NCI-H226 (cell line): ENCODE data around the gene NNT.
"Not testable (repeated sequence)": the region's sequence is repeated elsewhere in the genome, so short reads cannot be mapped to it uniquely, and the experiment has no call there.

ENCODE experiments used
- DNase-seq: peaks from one replicate; pipeline ENCODE4 v3.0.0-alpha.2; 2015

The NNT gene

DNA sequence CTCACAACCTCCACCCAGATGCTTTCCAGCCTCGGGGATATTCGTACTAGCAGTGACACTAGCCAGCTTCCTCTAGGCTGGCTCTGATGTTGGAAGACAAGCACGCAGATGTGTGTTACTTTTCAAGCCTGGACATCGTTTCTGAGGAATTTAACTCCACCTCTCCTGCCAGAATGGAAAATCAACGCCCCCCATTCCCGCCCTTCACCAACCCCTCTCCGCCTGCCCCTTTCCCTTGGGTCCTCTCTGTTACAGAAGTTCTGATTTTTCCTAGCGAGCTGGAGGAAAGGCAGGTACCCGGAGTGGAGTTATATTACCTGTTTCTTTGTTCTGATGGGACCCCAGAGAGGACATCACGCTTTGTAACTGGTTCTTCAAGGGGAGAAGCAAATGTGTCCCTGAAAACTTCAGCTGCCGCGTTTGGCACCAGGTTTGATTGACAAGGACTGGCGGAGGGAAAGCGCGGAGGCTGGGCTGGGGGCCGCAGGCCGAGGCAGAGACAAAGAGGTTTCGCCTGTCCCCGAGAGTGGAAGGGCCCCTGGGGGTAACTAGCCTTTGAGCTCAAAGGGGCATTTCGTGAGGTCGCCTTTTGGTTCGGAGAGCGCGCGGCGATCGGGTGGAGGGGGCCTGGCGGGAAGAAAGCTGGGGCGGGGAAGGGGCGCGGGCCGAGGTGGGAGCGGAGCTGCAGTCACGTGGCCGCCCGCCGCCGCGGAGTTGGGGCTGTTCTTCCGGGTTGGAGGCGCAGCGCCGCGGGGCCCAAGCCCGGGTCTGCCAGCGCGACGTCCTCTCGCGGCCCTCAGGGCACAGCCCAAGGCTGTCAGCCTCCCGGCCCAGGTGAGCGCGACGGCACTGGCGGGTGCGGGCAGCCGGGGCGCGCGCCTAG lies at the start of gene NNT:
Gene NNT, plus strand, starts transcription at position 720 of the 883 bp plus-strand sequence. CDS start 6,016 bp downstream, outside the sequence.
- no peak for DNase-seq

DNA sequence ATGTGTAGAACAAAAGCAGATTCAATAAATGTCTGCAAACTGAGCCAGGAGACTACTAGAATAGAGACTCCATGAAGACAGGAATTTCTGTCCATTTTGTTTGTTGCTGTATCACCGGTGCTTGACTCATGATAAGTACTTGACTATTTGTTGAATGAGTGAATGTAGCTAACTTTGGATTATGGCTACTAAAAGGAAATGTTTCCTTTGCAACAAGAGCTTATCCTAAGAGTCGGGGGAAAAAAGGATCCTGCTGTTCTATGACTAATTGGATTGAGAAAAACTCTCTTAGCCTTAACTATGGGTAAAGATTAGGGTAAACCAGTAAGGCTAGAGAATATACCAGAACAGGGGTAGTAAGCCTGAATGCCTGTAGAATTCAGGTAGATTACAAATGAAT lies 49.6 kb upstream of the NNT start:
- no peak for DNase-seq

DNA sequence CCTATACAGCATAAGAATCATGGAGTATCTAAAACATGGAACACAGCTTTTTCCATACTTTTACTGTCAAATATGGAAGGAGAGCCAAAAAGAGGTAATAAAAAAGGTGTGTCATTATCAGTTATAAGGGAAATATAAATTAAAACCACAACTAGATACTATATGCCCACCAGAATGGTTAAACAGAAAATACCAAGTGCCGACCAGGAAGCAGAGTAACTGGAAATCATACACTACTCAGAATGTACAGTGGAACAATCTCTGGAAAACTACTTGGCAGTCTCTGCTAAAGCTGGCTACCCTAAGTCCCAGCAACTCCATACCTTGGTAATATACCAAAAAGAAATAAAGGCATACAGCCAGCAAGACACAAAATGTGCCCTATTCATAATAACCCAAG lies 48.5 kb upstream of the NNT start:
- DNase-seq, result no peak

DNA sequence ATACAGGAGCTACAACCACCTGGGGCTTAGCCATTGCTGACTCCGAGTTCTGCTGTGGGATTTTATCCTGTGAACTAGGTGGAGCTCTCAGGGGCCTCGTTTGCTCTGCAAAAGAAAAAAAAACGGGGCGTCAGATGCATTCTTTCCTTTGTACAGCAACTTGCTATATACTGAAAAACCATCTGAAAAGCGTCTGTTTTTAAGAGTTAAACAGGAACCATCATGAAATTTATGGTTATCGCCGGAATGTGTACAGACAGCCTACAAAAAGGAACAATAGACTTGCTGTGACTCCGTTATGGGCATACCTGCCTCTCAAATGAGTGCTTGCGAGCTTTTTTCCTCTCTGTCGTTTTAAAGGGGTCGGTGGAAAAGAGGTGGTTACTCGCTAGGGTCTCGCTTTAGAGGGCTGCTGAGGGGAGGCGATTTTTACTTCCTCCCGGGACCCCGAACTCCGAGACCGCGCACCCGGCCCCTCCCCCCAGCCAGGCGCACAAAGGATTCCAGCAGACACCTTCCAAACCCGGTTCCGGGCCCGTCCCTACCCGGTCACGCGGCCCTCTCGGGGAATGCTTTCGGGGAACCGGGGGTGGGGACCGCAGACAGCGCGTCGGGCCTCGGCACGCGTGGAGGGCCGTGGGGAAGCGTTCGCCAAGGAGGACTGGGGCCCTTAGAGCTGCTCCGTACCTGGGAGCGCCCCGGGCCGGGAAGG lies 46.9 kb upstream of the NNT start:
- DNase-seq, result peak; percentile 31

DNA sequence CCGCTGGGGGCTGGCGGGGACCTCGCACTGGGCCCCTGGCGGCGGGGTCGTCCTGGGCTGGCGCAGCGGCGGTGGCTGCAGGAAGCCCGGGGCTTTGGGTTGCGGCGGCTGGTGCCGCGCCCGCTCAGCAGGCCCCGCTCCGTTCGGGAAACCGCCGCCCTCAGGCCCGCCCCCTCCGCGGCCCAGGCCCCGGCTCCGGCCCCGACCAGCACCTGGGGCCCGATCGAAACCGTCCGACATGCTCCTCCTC lies 46.4 kb upstream of the NNT start:
- not testable (repeated sequence) for DNase-seq

DNA sequence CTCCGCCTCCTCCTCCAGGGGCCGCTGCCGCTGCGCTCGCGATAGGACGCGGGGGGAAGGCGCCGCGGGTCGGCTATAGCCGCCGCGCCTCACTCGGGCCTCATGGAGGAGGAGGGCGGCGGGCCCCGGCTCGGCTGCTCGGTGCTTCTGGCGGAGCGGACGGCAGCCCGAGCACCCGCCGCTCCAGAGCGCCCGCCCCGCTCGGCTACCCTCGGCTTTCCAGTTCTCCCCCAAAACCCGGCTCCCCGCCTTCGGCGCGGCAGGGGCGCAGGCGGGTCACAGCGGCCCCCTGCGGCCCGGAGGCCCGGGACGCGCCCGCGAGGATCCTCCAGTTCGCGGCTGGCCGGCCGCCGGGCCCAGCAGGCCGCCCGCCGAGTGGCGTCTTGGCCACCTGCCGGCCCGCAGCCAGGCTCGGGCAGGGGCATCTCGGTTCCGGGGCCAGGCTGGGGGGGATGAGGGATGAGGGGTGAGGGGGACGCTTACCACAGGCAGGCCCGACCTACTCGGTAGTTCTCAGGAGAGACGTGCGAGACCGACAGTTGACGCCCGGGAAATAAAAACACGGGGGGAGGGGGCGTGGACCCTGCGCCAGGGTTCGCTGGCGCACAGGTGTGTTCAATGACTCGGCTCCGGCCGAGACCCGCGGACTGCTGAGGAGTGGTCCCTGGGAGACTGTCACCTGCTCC lies 46.0 kb upstream of the NNT start, which contains the start of gene PAIP1:
Gene PAIP1, minus strand, starts transcription at position 221 of the 686 bp plus-strand sequence. CDS start 231 bp downstream, outside the sequence.
- peak; percentile 88 for DNase-seq

DNA sequence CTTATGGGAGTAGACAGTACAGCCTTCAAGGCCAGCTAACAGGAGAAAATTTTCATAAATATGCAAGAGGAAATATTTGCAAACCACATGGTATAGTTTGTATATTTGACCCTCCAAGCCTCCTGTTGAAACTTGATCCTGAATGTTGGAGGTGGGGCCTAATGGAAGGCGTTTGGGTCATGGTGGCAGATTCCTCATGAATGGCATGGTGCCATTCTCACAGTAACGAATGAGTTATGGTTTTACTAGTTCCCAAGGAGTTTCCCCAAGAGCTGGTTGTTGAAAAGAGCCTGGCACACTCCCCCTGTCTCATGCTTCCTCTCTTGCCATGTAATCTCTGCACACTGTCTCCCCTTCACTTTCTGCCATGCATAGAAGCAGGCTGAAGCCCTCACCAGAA lies 42.9 kb upstream of the NNT start:
- DNase-seq, result peak; percentile 32

DNA sequence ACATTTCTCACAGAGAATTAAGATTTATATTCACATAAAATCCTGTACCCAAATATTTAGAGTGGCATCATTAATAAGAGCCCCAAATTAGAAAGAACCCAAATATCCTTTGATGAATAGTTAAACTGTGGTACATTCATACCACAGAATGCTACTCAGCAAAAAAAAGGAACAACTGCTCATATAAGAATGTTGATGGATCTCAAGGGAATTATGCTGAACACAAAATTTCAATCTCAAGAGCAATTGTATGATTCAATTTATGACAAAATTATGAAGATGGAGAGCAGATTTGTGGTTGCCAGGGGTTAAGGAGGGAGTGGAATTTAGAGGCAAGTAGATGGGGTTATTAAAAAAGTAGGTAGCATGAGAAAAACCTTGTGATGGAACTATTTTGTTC lies 41.6 kb upstream of the NNT start:
- DNase-seq, result no peak

DNA sequence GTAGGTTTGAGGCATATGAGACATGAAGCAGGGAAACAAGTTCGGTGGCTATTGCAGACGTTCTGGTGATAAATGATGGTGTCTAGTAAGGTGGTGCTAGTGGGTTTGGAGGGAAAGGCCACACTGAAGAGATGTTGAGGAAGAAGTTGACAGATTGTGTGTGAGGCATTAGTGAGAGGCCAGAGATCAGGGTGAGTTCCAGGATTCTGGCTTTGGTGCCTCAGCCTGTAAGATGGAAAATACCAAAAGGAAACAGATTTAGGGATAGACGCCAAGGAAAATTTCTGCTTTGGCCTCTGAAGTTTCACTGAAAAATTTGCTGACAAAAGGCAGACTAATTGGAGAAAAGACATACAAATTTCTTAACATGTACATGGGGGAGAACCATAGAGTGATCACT lies 39.7 kb upstream of the NNT start:
- DNase-seq, result no peak

DNA sequence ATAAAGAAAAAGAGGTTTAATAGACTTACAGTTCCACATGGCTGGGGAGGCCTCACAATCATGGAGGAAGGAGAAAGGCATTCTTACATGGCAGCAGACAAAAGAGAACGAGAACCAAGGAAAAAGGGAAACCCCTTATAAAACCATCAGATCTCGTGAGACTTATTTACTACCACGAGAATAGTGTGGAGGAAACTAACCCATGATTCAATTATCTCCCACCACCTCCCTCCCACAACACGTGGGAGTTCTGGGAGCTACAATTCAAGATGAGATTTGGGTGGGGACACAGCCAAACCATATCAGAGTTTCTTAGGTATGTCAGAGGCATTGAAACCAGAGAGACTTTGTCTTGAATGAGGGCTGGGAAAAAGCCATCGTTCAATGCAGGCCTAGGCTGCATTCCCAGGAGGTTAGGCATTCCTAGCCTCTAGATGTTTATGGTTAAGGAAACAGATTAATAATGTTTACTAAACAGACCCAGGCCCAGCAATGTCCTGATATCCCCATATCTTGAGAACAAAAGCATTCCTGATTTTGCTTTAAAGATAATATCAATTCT lies 38.6 kb upstream of the NNT start:
- no peak for DNase-seq

DNA sequence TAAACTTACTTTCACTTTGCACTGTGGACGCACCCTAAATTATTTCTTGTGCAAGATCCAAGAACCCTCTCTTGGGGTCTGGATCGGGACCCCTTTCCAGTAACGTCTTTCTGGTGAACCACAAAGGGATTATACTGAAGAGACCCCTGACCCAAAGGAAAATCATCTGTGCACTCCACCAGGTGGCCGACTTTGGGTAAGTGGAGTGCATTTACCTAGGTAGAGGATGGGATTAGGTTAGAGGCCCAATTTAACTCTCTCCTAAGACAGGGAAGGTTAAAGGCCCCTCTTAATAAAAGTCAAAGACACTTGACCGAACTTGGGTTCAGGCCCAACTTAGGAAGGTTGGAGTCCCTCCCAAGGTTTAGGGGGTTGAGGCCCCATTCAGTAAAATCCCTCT lies 37.9 kb upstream of the NNT start:
- no peak for DNase-seq

DNA sequence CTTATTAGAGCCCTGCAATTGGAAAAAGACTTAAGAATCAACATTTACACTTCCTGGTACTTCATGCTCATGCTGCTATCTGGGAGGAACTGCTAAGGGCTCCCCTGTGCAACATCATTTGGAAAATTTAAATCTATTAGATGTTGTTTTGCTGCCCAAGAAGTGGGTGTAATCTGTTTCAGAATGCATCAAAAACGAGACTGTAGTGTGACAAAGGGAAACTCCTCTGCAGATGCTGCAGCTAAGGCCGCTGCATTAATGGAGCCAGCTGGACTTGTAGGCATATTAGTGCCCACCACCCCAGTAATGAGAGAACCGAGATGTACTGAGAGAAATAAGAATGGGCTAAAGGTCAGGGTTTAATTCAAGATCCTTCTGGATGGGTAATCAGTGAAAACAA lies 35.0 kb upstream of the NNT start:
- DNase-seq, result no peak

DNA sequence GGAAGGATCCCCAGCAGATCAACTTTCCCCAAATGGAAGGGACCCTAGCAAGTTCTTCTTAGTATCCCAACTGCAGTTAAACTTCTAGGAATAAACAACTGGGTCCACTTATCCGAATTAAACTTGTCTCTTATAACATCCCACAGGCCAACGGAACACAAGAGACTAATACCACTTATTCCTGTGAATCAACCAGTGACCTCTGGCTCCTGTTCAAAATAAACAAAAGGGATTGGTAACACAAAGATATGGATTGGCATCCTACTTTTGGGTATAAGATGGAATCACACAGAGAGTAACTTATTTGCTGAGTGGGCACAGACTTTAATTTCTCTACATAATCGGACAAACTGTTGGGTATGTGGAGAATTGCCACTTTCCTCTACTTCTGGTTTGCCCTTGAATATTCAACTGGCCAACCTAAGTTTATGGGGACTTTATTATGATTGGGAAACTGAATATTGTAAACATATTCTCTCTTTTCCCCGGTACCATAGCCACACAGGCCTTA lies 33.7 kb upstream of the NNT start:
- DNase-seq, result no peak

DNA sequence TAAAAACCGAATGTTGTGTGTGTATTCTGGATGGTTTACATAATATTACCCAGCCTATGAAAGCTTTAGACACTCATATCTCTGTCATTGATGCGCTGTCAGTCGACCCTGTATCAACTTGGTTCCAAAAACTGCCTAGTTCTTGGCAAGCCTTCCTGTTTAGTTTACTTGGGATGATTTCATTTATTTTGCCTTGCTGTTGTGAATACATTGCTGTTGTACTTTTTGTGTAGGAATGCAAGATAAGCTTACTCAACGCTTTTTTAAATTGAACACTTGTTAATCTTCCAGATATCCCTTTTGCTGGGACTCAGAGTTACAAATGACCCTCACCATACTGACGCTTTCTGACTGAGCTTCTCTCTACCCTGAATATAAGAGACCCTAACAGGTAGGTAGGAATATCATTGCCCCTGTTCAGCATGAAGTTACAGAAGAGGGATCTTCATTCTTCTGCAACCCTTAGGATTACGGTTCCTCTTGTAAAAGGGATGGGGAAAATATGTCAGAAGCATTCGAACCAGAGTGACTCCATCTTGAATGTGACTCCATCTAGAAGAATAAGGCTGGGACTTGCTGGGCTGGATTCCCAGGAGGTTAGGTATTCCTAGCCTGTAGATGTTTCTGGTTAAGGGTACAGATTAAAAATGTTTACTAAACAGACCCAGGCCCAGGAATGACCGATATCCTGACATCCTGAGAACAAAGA lies 32.4 kb upstream of the NNT start:
- no peak for DNase-seq

DNA sequence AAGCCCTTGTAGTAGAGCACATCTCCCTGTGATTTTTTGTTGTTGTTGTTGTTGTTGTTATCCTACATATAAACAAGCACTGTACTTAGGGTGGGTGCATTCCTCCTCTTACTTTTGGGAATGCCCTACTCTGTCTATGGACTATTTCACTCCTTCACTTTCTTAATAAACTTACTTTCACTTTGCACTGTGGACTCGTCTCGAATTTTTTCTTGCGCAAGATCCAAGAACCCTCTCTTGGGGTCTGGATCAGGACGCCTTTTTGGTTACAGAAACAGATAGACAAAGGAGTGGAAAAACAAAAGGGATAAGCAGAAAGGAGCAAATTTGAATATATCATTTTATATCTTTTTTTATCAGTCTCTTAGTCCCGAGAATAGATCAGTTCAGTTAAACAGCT lies 31.7 kb upstream of the NNT start:
- no peak for DNase-seq

DNA sequence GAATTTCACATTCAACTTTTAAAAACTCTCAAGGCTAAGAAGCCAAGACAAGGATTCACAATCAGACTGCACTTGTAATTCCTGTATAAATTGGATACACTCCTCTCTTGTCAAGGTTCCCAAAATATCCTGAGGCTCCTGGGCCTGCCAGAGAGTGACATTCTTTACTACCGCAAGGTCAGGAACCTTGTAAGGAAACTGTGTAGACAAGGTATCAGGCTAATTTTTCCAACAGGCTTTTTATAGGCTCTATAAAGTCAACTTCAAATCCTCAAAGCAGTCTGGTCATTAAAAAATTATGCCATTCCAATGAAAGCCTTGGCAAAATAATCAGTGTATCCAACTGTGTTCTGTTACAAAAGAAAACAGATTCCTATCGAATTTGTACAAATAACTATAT lies 30.6 kb upstream of the NNT start:
- DNase-seq, result no peak

DNA sequence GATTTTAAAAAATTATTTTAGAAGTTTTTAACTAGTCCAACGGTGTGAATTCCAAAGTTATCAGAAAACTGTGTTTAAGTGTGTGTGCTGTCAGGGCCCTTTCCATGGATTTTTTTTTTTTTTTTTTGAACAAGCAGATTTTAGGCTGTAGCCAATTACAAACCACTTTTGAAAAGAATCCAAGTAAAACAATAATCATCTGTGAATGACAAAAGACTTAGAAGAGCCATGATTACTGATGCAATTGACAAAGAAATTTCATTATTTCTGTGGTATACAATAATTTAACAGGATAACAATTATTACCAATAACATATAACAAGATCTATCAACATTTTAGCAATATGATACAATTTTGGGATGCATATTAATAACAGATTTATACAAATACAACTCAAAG lies 29.9 kb upstream of the NNT start:
- DNase-seq, result no peak

DNA sequence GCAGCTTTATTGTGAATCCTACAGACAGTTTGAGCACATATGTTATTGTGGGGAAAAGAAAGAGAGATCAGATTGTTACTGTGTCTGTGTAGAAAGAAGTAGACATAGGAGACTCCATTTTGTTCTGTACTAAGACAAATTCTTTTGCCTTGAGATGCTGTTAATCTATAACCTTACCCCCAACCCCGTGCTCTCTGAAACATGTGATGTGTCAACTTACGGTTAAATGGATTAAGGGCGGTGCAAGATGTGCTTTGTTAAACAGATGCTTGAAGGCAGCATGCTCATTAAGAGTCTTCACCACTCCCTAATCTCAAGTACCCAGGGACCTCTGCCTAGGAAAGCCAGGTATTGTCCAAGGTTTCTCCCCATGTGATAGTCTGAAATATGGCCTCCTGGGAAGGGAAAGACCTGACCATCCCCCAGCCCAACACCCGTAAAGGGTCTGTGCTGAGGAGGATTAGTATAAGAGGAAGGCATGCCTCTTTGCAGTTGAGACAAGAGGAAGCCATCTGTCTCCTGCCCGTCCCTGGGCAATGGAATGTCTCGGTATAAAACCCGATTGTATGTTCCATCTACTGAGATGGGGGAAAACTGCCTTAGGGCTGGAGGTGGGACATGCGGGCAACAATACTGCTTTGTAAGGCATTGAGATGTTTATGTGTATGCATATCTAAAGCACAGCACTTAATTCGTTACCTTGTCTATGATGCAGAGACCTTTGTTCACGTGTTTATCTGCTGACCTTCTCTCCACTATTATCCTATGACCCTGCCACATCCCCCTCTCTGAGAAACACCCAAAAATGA lies 22.4 kb upstream of the NNT start:
- not testable (repeated sequence) for DNase-seq

DNA sequence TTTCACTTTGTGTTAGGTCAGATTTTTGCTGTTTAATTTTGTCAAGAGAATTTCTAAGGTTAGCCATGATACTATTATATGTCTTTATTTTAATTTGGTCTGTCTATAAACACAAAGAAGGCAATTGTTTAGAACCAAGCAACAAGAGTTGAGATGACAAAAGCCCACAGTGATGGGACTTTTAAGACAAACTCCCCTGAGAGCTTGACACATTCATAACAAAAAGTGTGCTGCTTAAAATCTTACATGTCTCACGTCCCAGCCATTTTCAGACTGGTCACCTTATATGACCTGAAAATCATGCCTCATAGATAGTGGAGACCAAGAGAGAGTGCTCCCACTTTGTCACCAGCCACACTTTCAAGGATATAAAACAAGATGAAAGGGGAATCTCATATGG lies 21.6 kb upstream of the NNT start:
- no peak for DNase-seq

DNA sequence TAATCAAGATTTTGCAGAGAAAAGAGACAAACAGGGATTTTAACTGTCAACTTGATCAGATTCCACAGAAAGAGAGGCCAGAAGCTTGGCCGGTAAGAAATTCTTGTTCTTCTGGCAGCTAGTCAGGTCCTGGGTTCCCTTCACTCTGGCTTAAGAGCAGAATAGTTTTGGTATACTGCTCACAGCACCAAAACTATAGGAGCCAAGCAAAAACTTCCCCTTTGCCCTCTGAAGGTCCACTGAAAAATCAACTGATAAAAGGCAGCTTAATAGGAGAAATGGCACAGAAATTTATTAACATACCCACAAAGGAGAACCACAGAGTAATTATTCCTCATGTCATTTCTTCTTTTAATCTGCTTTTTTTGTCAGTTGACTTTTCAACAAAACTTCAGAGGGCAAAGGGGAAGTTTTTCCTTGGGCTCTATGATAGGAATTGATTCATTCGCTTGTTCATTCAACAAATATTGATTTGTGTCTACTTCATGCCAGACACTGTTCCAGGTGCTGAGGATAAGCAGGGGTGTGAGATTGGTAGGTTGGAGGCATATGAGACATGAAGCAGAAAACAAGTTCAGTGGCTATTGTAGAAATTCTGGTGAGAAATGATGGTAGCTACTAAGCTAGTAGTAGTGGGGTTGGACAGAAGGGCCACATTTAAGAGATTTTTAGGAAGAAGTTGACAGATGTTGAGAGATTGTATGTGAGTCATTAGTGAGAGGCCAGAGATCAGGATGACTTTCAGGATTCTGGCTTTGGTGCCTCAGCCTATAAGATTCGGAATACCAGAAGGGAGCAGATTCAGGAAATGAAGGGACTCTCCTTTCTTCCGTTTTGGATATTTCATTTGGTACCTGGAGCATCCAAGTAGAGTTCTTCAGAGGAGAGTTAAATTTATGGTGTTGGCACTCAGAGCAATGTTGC lies 20.6 kb upstream of the NNT start:
- DNase-seq, result no peak

DNA sequence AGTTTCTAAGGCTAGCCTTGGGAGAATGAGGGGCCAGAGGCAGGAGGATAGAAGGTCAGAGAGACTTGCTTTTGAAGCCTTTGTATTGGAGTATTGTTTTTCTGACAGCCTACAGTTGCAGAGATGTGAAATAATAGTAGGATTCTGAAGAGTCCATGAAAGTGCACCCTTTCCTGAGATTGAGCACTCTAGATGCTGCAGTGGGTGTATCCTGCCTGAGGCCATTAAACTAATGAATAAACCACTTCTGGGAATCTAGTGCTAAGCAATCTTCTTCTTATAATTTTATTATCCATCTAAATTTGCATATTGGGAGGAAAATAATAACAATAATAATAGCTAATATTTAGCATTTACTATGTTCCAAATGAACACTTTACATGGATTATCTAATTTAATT lies 19.3 kb upstream of the NNT start:
- no peak for DNase-seq
